ENCODE data around the gene TMEM250. TPM values are rescaled to one million over a fixed set of nuclear protein-coding genes. Genes with fewer than 3 reads are reported as not detected.

The TMEM250 gene
- total and polyA plus RNA-seq, 9 of the 15 experiments (the other 6 are each of a cell fraction or from before 2014, with no cell fraction given), result 0.32 to 44.6 (median 12.2) TPM

GRCh38 chr9:136146126-136147037 is 27.7 kb upstream of the TMEM250 start:
- in situ Hi-C loops (cut with MboI), result no loop called here
- Histone ChIP-seq H3K4me1 (replicated peaks in 1 of 2; ENCODE audit: control insufficient read depth in 2 of 2, insufficient read depth in 2 of 2, low read length in 2 of 2) (peaks cover 0 to 51% of the 10 kb centered on the region in 2 experiments; a peak in 2 of 5 replicates), H3K9me3 (replicated peaks; ENCODE audit: control insufficient read depth, insufficient read depth, low read depth, low read length) (no peaks in the 10 kb centered on the region), H3K9me1 (ENCODE audit: control insufficient read depth, insufficient read depth, low read length) (peaks cover 2% of the 10 kb centered on the region), H3K9ac (ENCODE audit: insufficient read depth in 1 of 2, low read depth in 2 of 2, low read length in 2 of 2) (no peak overlapping the region), H4K20me1 (replicated peaks; ENCODE audit: control insufficient read depth, insufficient read depth, low read length) (peaks cover 6% of the 10 kb centered on the region), H3K27me3 (ENCODE audit: control insufficient read depth in 2 of 2, insufficient read depth in 2 of 2, low read length in 2 of 2) (peaks cover 24 to 51% of the 10 kb centered on the region in 2 experiments; a peak in 4 of 5 replicates), H3K4me3 (no peak overlapping the region), H3K4me2 (ENCODE audit: insufficient read depth, low read length) (no peak overlapping the region), H3K27ac (ENCODE audit: extremely low read depth, low read depth, low read length) (no peak overlapping the region), H3K79me2 (ENCODE audit: control insufficient read depth, insufficient read depth, low read length) (no peaks in the 10 kb centered on the region), H2AFZ (ENCODE audit: low read depth, low read length) (no peak overlapping the region), H3K36me3 (ENCODE audit: control insufficient read depth, insufficient read depth, low read length) (no peaks in the 10 kb centered on the region)
- ChIA-PET POLR2A (interaction anchor here (0.6 to 0.8 kb wide), 2 partner anchors 10 to 32 kb away, joined by 3 to 4 read pairs; no protein-coding TSS in a partner anchor), CTCF (ENCODE audit: low intra/inter-chr PET ratio) (no interaction called here)
- DNase-seq (ENCODE audit: extremely low read depth in 1 of 4, low spot score in 3 of 4) (no peak), FAIRE-seq (no peak), ATAC-seq (no peak)
- WGBS (ENCODE audit: insufficient coverage, low coverage, missing lambda C conversion rate), result 4% methylated on average over 29 of the region's 33 CpGs
- TF ChIP-seq STAG1 (CRISPR knock-in tag; IDR thresholded peaks at IDR 0.05; ENCODE audit: borderline replicate concordance) (0 out of 2 replicates have a peak, but pooled peaks have one; percentile 7), KDM1A (IDR thresholded peaks at IDR 0.05) (peak in 1 of 2 experiments; percentile 86; a peak in 1 of 4 replicates), PYGO2 (tag; IDR thresholded peaks at IDR 0.05) (no peak)
- intact Hi-C loops (cut with micrococcal nuclease), result no loop called here
- BruUV-seq (replicated peaks), result no TSS peak

GRCh38 chr9:136145580-136145979 is 26.9 kb upstream of the TMEM250 start:
- no peak overlapping the region for H3K4me2 ChIP-seq (ENCODE audit: insufficient read depth, low read length)
- ATAC-seq (no peak), FAIRE-seq (no peak), DNase-seq (ENCODE audit: extremely low read depth in 1 of 4, low spot score in 3 of 4) (no peak)
- ChIA-PET POLR2A (interaction anchor here (0.6 to 0.8 kb wide), 2 partner anchors 11 to 33 kb away, joined by 3 to 4 read pairs; no protein-coding TSS in a partner anchor), CTCF (ENCODE audit: low intra/inter-chr PET ratio) (no interaction called here)
- no peak overlapping the region for H3K27ac ChIP-seq (ENCODE audit: extremely low read depth, low read depth, low read length)
- 6% methylated on average over 5 of the region's 5 CpGs for WGBS (ENCODE audit: insufficient coverage, low coverage, missing lambda C conversion rate)
- no TSS peak for BruUV-seq (replicated peaks)
- H3K9ac ChIP-seq (ENCODE audit: insufficient read depth in 1 of 2, low read depth in 2 of 2, low read length in 2 of 2), result no peak overlapping the region
- H3K9me1 ChIP-seq (ENCODE audit: control insufficient read depth, insufficient read depth, low read length), result peaks cover under 1% of the 10 kb centered on the region
- H3K27me3 ChIP-seq (ENCODE audit: control insufficient read depth in 2 of 2, insufficient read depth in 2 of 2, low read length in 2 of 2), result peaks cover 24 to 51% of the 10 kb centered on the region in 2 experiments; a peak in 4 of 5 replicates
- no peak overlapping the region for H2AFZ ChIP-seq (ENCODE audit: low read depth, low read length)
- H4K20me1 ChIP-seq (replicated peaks; ENCODE audit: control insufficient read depth, insufficient read depth, low read length), result peaks cover 4% of the 10 kb centered on the region; the same call in 1 of the 2 replicates
- no peaks in the 10 kb centered on the region for H3K9me3 ChIP-seq (replicated peaks; ENCODE audit: control insufficient read depth, insufficient read depth, low read depth, low read length)
- in situ Hi-C loops (cut with MboI), result no loop called here
- no peaks in the 10 kb centered on the region for H3K36me3 ChIP-seq (ENCODE audit: control insufficient read depth, insufficient read depth, low read length)
- no peaks in the 10 kb centered on the region for H3K79me2 ChIP-seq (ENCODE audit: control insufficient read depth, insufficient read depth, low read length)
- H3K4me3 ChIP-seq, result no peak overlapping the region
- intact Hi-C loops (cut with micrococcal nuclease), result no loop called here
- H3K4me1 ChIP-seq (replicated peaks in 1 of 2; ENCODE audit: control insufficient read depth in 2 of 2, insufficient read depth in 2 of 2, low read length in 2 of 2), result peaks cover 0 to 46% of the 10 kb centered on the region in 2 experiments; a peak in 2 of 5 replicates
- TF ChIP-seq RBM25 (IDR thresholded peaks at IDR 0.05; ENCODE audit: low read depth, low read length, severe bottlenecking), result no peak
- no peak for TF ChIP-seq NBN (IDR thresholded peaks at IDR 0.05; ENCODE audit: low read depth)
- TF ChIP-seq MIER1 (IDR thresholded peaks at IDR 0.05; ENCODE audit: low read depth), result no peak
- TF ChIP-seq MBD1 (CRISPR knock-in tag; IDR thresholded peaks at IDR 0.05), result no peak
- no peak for TF ChIP-seq MAX (CRISPR knock-in tag; IDR thresholded peaks at IDR 0.05)
- TF ChIP-seq NCOR1 (IDR thresholded peaks at IDR 0.05), result no peak
- no peak for TF ChIP-seq MAFK (IDR thresholded peaks at IDR 0.05; ENCODE audit: low read length)
- no peak for TF ChIP-seq MLLT1 (IDR thresholded peaks at IDR 0.05)
